ENCODE results near the gene KIAA0825. TPM values are rescaled to one million over a fixed set of nuclear protein-coding genes. Genes with fewer than 3 reads are reported as not detected.

KIAA0825 gene
- total and polyA plus RNA-seq, 12 donors: 0.34 to 11.5 (median 3.1) TPM

DNA sequence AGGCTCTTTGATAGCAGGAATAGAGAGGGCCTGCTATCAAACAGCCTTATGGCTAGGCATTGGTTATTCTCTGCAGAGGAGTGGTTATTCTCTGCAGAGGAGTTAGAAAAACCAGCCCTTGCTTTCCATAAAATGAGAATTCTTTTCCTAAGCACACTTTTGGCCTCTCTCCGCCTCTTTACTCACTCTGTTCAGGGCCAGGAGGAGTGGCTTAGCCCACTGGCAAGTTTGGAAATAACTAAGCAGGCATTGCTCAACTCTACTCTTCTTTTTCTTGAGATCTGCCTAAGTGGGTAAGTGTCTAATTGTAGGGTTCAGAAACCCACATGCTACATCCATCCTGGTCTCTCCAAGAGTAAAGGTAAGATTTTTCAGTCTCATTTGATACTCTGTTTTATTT lies 341.7 kb downstream of the KIAA0825 start:
- H3K27me3 ChIP-seq: no peaks in the 10 kb centered on the region
- 43 to 56% (median 47%) methylated on average over 1 of the region's 1 CpG for WGBS, 4 donors
- H3K27ac ChIP-seq: no peak overlapping the region
- intact Hi-C loops (cut with DNase I): no loop called here
- H3K36me3 ChIP-seq (replicated peaks in 1 of 2): no peaks in the 10 kb centered on the region
- H3K9me3 ChIP-seq (replicated peaks in 1 of 3): no peaks in the 10 kb centered on the region
- H3K4me3 ChIP-seq: no peak overlapping the region
- peak; percentile 21 to 66 (median 56) for DNase-seq
- TF ChIP-seq, protein P1, sequence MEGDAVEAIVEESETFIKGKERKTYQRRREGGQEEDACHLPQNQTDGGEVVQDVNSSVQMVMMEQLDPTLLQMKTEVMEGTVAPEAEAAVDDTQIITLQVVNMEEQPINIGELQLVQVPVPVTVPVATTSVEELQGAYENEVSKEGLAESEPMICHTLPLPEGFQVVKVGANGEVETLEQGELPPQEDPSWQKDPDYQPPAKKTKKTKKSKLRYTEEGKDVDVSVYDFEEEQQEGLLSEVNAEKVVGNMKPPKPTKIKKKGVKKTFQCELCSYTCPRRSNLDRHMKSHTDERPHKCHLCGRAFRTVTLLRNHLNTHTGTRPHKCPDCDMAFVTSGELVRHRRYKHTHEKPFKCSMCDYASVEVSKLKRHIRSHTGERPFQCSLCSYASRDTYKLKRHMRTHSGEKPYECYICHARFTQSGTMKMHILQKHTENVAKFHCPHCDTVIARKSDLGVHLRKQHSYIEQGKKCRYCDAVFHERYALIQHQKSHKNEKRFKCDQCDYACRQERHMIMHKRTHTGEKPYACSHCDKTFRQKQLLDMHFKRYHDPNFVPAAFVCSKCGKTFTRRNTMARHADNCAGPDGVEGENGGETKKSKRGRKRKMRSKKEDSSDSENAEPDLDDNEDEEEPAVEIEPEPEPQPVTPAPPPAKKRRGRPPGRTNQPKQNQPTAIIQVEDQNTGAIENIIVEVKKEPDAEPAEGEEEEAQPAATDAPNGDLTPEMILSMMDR (IDR thresholded peaks at IDR 0.05): no peak
- TF ChIP-seq POLR2A (IDR thresholded peaks at IDR 0.05): no peak
- no peaks in the 10 kb centered on the region for H3K4me1 ChIP-seq (replicated peaks in 1 of 2)

DNA sequence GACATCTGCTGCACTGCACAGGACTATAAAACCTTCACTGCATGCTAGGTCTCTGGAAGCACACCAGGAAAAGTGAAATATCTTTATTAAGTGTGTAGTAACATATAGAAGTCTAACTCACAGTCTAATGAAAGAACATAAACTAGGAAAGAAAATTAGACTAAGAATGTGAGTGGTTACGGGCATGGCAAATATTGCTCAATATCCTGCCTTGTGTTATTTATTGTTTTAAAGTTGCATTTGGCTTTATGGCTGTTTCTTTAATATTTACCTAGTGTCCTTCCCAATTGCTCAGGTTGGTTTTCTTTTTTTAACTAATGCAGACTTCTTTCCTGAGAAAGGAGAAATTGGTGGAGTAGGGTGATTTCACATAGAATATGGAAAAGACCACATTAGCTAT lies 342.4 kb downstream of the KIAA0825 start:
- DNase-seq: no peak
- Histone ChIP-seq H3K4me3 (no peak overlapping the region), H3K27ac (no peak overlapping the region), H3K36me3 (replicated peaks in 1 of 2) (no peaks in the 10 kb centered on the region), H3K27me3 (no peaks in the 10 kb centered on the region), H3K9me3 (replicated peaks in 1 of 3) (no peaks in the 10 kb centered on the region), H3K4me1 (replicated peaks in 1 of 2) (no peaks in the 10 kb centered on the region)
- WGBS, 4 donors: 69 to 86% (median 82%) methylated on average over 1 of the region's 1 CpG
- TF ChIP-seq POLR2A (IDR thresholded peaks at IDR 0.05): no peak
- TF ChIP-seq, protein P1 (IDR thresholded peaks at IDR 0.05): no peak
- intact Hi-C loops (cut with DNase I): no loop called here

DNA sequence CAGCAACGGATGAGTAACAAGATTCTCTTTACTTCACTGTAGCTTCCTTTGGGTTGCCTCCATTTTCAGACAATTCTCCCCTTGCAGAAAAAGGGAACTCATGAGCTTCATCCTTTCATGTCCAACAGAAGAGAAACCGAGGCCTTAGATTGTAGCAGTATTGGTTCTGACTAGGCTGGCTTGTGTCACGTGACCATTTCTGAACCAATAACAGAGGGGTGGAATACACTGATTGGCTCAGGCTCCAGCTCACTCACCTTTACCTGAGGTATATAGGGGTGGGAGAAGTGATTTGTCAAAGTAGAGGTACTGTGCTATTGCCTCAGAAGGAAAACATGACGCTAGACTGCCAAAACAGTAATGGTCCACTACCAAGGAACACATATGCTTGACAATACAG lies 343.7 kb downstream of the KIAA0825 start:
- DNase-seq: no peak
- Histone ChIP-seq H3K9me3 (replicated peaks in 1 of 3) (no peaks in the 10 kb centered on the region), H3K4me1 (replicated peaks in 1 of 2) (no peaks in the 10 kb centered on the region), H3K27ac (no peak overlapping the region), H3K27me3 (no peaks in the 10 kb centered on the region), H3K36me3 (replicated peaks in 1 of 2) (no peaks in the 10 kb centered on the region), H3K4me3 (no peak overlapping the region)
- TF ChIP-seq, protein P1 (IDR thresholded peaks at IDR 0.05): no peak
- TF ChIP-seq POLR2A (IDR thresholded peaks at IDR 0.05): no peak
- intact Hi-C loops (cut with DNase I): no loop called here
- 94 to 98% (median 96%) methylated on average over 4 of the region's 4 CpGs for WGBS, 4 donors

DNA sequence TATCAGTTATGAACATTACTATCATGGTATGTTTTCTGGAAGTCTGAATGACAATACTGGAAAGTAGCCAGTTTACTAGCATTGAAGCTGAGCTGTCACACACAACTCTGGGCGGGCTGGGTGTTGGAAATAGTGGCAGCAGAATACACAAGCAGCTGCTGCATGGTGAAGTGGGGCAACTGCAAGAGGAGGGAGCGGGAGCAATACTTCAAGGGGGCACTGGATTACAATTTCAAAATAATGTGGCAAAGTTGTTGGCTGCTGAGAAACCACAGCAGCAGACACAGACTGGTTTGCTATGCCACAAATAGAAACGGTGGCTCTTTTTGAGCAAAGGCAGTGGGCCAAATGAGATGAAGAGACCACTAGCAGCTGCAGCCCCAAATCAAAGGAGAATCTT lies 350.2 kb downstream of the KIAA0825 start:
- Histone ChIP-seq H3K36me3 (replicated peaks in 1 of 2) (no peaks in the 10 kb centered on the region), H3K4me1 (replicated peaks in 1 of 2) (no peaks in the 10 kb centered on the region), H3K27ac (no peak overlapping the region), H3K9me3 (replicated peaks in 1 of 3) (no peaks in the 10 kb centered on the region), H3K27me3 (no peaks in the 10 kb centered on the region), H3K4me3 (no peak overlapping the region)
- intact Hi-C loops (cut with DNase I): no loop called here
- no peak for DNase-seq
- WGBS, 4 donors: 81 to 87% (median 86%) methylated on average over 3 of the region's 3 CpGs
- TF ChIP-seq, protein P1 (IDR thresholded peaks at IDR 0.05): no peak
- no peak for TF ChIP-seq POLR2A (IDR thresholded peaks at IDR 0.05)

Data from adrenal gland (tissue), 12 donors.